H1 (cell line): ENCODE results near the gene LRIT2. TPM values are rescaled to one million over a fixed set of nuclear protein-coding genes. Genes with fewer than 3 reads are reported as not detected.

Source experiments
- CTCF ChIA-PET: fragments of 300-600 bp; sonication (Branson Sonifier 250); formaldehyde crosslinking; loops from one replicate; lab custom pipeline; 2021; ENCODE audit not compliant: partially characterized antibody; lab: Charles Lee
- POLR2A ChIA-PET: fragments of 300-600 bp; sonication (Branson Sonifier 250); formaldehyde crosslinking; loops from one replicate; lab custom pipeline; 2021; ENCODE audit warnings: inconsistent platforms; ENCODE audit not compliant: partially characterized antibody; lab: Charles Lee
- DNase-seq, 2 experiments: peaks; one replicate each; pipeline versions ENCODE4 v3.0.0 to v3.0.0-alpha.2; 2010 to 2022; ENCODE audit warnings: low spot score in 2 of 2, low read depth in 1 of 2, mixed read lengths in 1 of 2
- FAIRE-seq: peaks from 2 replicates; lab custom pipeline; 2011; peaks lifted over from hg19 to GRCh38; lab: Jason Lieb, UNC
- H2AFZ ChIP-seq: 2 replicates; pipeline ENCODE4 v1.8.1; 2012; ENCODE audit warnings: low read length, inconsistent platforms
- H2AK5ac ChIP-seq: 2 replicates; pipeline ENCODE4 v1.6.1; 2013; ENCODE audit warnings: low read depth, low read length
- H2BK120ac ChIP-seq: replicated peaks from 2 replicates; pipeline ENCODE3; 2013; ENCODE audit warnings: low read depth, low read length, inconsistent platforms
- H2BK12ac ChIP-seq: 2 replicates; pipeline ENCODE4 v1.6.1; 2013; ENCODE audit warnings: low read depth, low read length
- H2BK15ac ChIP-seq: 2 replicates; pipeline ENCODE4 v1.6.1; 2013; ENCODE audit warnings: low read length
- H2BK20ac ChIP-seq: 2 replicates; pipeline ENCODE4 v1.6.1; 2013; ENCODE audit warnings: low read length
- H2BK5ac ChIP-seq: 2 replicates; pipeline ENCODE4 v1.6.1; 2013; ENCODE audit warnings: low read depth, low read length
- H3K14ac ChIP-seq: 2 replicates; pipeline ENCODE4 v1.6.1; 2013; ENCODE audit warnings: inconsistent platforms; ENCODE audit not compliant: insufficient read length
- H3K18ac ChIP-seq: 2 replicates; pipeline ENCODE4 v1.6.1; 2013; ENCODE audit warnings: low read length; ENCODE audit errors: extremely low read depth
- H3K23ac ChIP-seq: 2 replicates; pipeline ENCODE4 v1.6.1; 2013; ENCODE audit warnings: inconsistent platforms; ENCODE audit not compliant: insufficient read length
- H3K23me2 ChIP-seq: 2 replicates; pipeline ENCODE4 v1.6.1; 2013; ENCODE audit warnings: low read depth, low read length
- H3K27ac ChIP-seq: 2 replicates; pipeline ENCODE4 v1.6.1; 2011; ENCODE audit warnings: low read depth, low read length, inconsistent platforms
- H3K27me3 ChIP-seq, 4 experiments: replicated peaks in 1 of 4; 1 replicate in 1 of 4; 2 replicates in 3 of 4; pipeline versions ENCODE4 v1.6.1 to v1.8.1; 2011 to 2013; ENCODE audit warnings: low read length in 3 of 4, mild to moderate bottlenecking in 3 of 4, inconsistent platforms in 2 of 4, mixed read lengths in 2 of 4, moderate library complexity in 1 of 4; ENCODE audit not compliant: control insufficient read depth in 3 of 4, insufficient read depth in 3 of 4; ENCODE audit errors: extremely low read depth in 1 of 4
- H3K36me3 ChIP-seq, 4 experiments: 2 replicates each; pipeline versions ENCODE4 v1.6.1 to v1.8.1; 2011 to 2013; ENCODE audit warnings: mild to moderate bottlenecking in 4 of 4, low read length in 3 of 4, moderate library complexity in 2 of 4, control low read depth in 1 of 4, inconsistent platforms in 1 of 4; ENCODE audit not compliant: insufficient read depth in 4 of 4, control insufficient read depth in 2 of 4
- H3K4ac ChIP-seq: replicated peaks from 2 replicates; pipeline ENCODE3; 2013; ENCODE audit warnings: low read length, low read depth, mixed read lengths, inconsistent platforms; ENCODE audit not compliant: insufficient read length
- H3K4me1 ChIP-seq, 4 experiments: replicated peaks in 1 of 4; 1 replicate in 1 of 4; 2 replicates in 3 of 4; pipeline versions ENCODE4 v1.6.1 to v1.8.1; 2011 to 2013; ENCODE audit warnings: low read length in 3 of 4, inconsistent platforms in 2 of 4, mixed read lengths in 1 of 4; ENCODE audit not compliant: insufficient read depth in 4 of 4, control insufficient read depth in 3 of 4
- H3K4me2 ChIP-seq, 2 experiments: 2 replicates each; pipeline versions ENCODE4 v1.6.1 to v1.8.1; 2011 to 2013; ENCODE audit warnings: low read depth in 2 of 2, low read length in 2 of 2, control low read depth in 1 of 2, inconsistent platforms in 1 of 2, mild to moderate bottlenecking in 1 of 2; ENCODE audit not compliant: insufficient read depth in 1 of 2
- H3K4me3 ChIP-seq, 4 experiments: fragments of 200-600, 300-600 bp in 1 of 4; sonication (generic), shearing (Covaris generic), sonication (Bioruptor Twin) in 1 of 4; 2 replicates each; pipeline versions ENCODE4 v1.5.1 to v1.8.1; 2011 to 2016; ENCODE audit warnings: low read length in 4 of 4, low read depth in 3 of 4, control low read depth in 2 of 4, inconsistent platforms in 2 of 4, mild to moderate bottlenecking in 2 of 4, mixed read lengths in 1 of 4, moderate library complexity in 1 of 4; ENCODE audit not compliant: insufficient read depth in 2 of 4; ENCODE audit errors: extremely low read depth in 1 of 4
- H3K56ac ChIP-seq: replicated peaks from 2 replicates; pipeline ENCODE3; 2013; ENCODE audit warnings: low read depth, mild to moderate bottlenecking, mixed read lengths, low read length, inconsistent platforms; ENCODE audit not compliant: insufficient read length
- H3K79me1 ChIP-seq: 2 replicates; pipeline ENCODE4 v1.6.1; 2013; ENCODE audit warnings: low read depth, low read length, control low read depth
- H3K79me2 ChIP-seq, 2 experiments: 2 replicates each; pipeline versions ENCODE4 v1.6.1 to v1.8.1; 2012 to 2013; ENCODE audit warnings: low read length in 2 of 2, mild to moderate bottlenecking in 2 of 2, inconsistent platforms in 1 of 2; ENCODE audit not compliant: insufficient read depth in 2 of 2, control insufficient read depth in 1 of 2
- H3K9ac ChIP-seq, 4 experiments: replicated peaks in 1 of 4; 1 replicate in 1 of 4; 2 replicates in 3 of 4; pipeline versions ENCODE4 v1.6.1 to v1.8.1; 2011 to 2013; ENCODE audit warnings: low read depth in 3 of 4, low read length in 3 of 4, control low read depth in 2 of 4, mild to moderate bottlenecking in 2 of 4, moderate library complexity in 2 of 4, inconsistent platforms in 1 of 4; ENCODE audit errors: extremely low read depth in 1 of 4
- H3K9me3 ChIP-seq, 2 experiments: 2 replicates each; pipeline versions ENCODE4 v1.6.1 to v1.8.1; 2012 to 2013; ENCODE audit warnings: mild to moderate bottlenecking in 2 of 2, moderate library complexity in 2 of 2, control low read depth in 1 of 2, inconsistent platforms in 1 of 2, low read depth in 1 of 2, low read length in 1 of 2, mixed read lengths in 1 of 2; ENCODE audit not compliant: insufficient read depth in 2 of 2
- H4K20me1 ChIP-seq, 2 experiments: replicated peaks in 1 of 2; 2 replicates each; pipeline versions ENCODE3 to v1.8.1; 2011 to 2013; ENCODE audit warnings: inconsistent platforms in 2 of 2, low read length in 2 of 2, mild to moderate bottlenecking in 1 of 2; ENCODE audit not compliant: insufficient read depth in 2 of 2, control insufficient read depth in 1 of 2
- H4K5ac ChIP-seq: 2 replicates; pipeline ENCODE4 v1.6.1; 2013; ENCODE audit warnings: low read length, low read depth, mixed read lengths, inconsistent platforms; ENCODE audit not compliant: insufficient read length
- H4K8ac ChIP-seq: 2 replicates; pipeline ENCODE4 v1.8.0; 2013; ENCODE audit warnings: mild to moderate bottlenecking, moderate library complexity, low read length, inconsistent platforms; ENCODE audit not compliant: insufficient read depth; ENCODE audit errors: extremely low read depth
- H4K91ac ChIP-seq: replicated peaks from 2 replicates; pipeline ENCODE3; 2013; ENCODE audit warnings: low read length, mixed read lengths, inconsistent platforms; ENCODE audit not compliant: insufficient read length
- BCL11A ChIP-seq, 2 experiments: IDR thresholded peaks; one replicate each; pipeline ENCODE4 v1.6.1; 2011; ENCODE audit warnings: low read depth in 2 of 2, low read length in 2 of 2, mild to moderate bottlenecking in 2 of 2
- BRCA1 ChIP-seq: IDR thresholded peaks from 2 replicates; pipeline ENCODE4 v1.6.1; 2012; ENCODE audit warnings: low read depth, low read length, improper control_type of control experiment
- MAFK ChIP-seq: IDR thresholded peaks from 2 replicates; pipeline ENCODE4 v1.6.1; 2012; ENCODE audit warnings: low read depth, mild to moderate bottlenecking, improper control_type of control experiment, low read length
- RBBP5 ChIP-seq: IDR thresholded peaks from 2 replicates; pipeline ENCODE4 v1.7.1; 2012; ENCODE audit warnings: low read depth, mild to moderate bottlenecking, inconsistent platforms, low read length, moderate library complexity, borderline replicate concordance
- SP2 ChIP-seq: IDR thresholded peaks from 2 replicates; pipeline ENCODE4 v1.6.1; 2012; ENCODE audit warnings: mild to moderate bottlenecking, low read length, inconsistent platforms
- TBP ChIP-seq: IDR thresholded peaks from 2 replicates; pipeline ENCODE4 v1.6.1; 2011; ENCODE audit warnings: low read depth, low read length, improper control_type of control experiment
- YY1 ChIP-seq: IDR thresholded peaks from 2 replicates; pipeline ENCODE4 v1.6.1; 2011; ENCODE audit warnings: low read depth, mild to moderate bottlenecking, low read length
- WGBS, 2 experiments: shearing (Covaris generic) in 1 of 2; methylation state at CpG; one replicate each; pipeline versions ENCODE4 v1.1.6 to v1.1.7; 2013 to 2015; ENCODE audit warnings: low lambda C conversion rate in 2 of 2, mixed read lengths in 2 of 2, inconsistent platforms in 1 of 2, low coverage in 1 of 2, missing lambda C conversion rate in 1 of 2; ENCODE audit not compliant: insufficient replicate concordance in 2 of 2, insufficient coverage in 1 of 2, insufficient read length in 1 of 2; ENCODE audit errors: extremely low coverage in 1 of 2, missing lambda C conversion rate in 1 of 2; 5-methylcytosine and 5-hydroxymethylcytosine counted together
- polyA plus RNA-seq, 7 experiments: library from polyadenylated mRNA; depleted of rRNA in 3 of 7; stranded (reverse) in 5 of 7; unstranded in 2 of 7; fragments of >200 nt in 5 of 7; fragments of 200-250 nt in 2 of 7; gene quantifications; 1 replicate in 5 of 7; 2 replicates in 1 of 7; 4 replicates in 1 of 7; pipeline versions ENCODE4 v1.2.1 to v1.2.3, GENCODE V29; 2011 to 2013; ENCODE audit warnings: missing spikeins in 2 of 7, mixed read lengths in 2 of 7
- total RNA-seq: library from RNA; stranded (reverse); fragmentation: NEBNext Ultra II Directional; extraction: Animal tissue kit (Norgen Biotek cat#: 25700); gene quantifications from 2 replicates; pipeline ENCODE4 v1.2.1, GENCODE V29; 2021
- TF ChIP-seq, protein P1 (sequence below): IDR thresholded peaks from 2 replicates; pipeline ENCODE4 v1.6.1; 2012; ENCODE audit warnings: inconsistent platforms

Gene LRIT2
- total and polyA plus RNA-seq, 2 of the 8 experiments (the other 6 are each of a cell fraction or from before 2014, with no cell fraction given), result not detected

DNA sequence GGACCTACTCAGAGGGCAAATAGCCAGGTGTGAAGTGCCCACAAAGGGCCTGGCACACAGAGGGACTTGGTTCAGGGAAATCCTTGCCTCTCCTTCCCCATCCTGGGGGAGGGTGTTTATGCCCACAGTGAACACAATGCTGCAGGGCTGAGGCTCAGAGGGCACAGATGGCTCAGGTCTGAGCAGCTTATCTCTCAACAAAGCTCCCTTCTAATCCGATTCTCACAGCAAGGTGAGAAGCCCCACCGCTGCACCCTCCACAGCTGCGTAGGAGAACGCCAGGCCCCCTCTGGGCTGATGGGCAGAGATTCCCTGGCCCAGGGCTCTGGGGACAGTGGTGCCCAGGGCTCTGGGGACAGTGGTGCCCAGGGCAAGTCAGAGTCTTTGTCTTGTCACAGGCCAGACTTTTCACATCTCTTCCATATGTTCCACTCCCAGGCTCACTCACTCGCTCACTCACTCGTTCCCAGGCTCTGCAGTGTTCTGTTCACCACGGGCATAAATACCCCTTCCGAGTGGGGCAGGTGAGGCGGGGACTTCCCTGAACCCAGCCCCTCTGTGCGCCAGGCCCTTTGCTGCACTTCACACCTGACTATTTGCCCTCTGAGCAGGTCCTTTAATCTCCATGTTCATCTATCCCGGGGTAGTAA is 39.7 kb downstream of the LRIT2 start:
- Histone ChIP-seq H3K4me2 (no peak overlapping the region), H2BK120ac (no peak overlapping the region), H3K36me3 (no peaks in the 10 kb centered on the region; a peak in 1 of 8 replicates), H4K5ac (no peak overlapping the region), H2AFZ (no peak overlapping the region), H3K4me1 (no peaks in the 10 kb centered on the region), H3K9ac (no peak overlapping the region), H3K23ac (no peak overlapping the region), H2BK15ac (no peak overlapping the region), H4K8ac (no peak overlapping the region), H3K56ac (no peak overlapping the region), H4K91ac (no peak overlapping the region), H2BK5ac (no peak overlapping the region), H3K18ac (no peak overlapping the region), H4K20me1 (peaks cover 0 to 8% of the 10 kb centered on the region in 2 experiments), H3K27ac (no peak overlapping the region), H3K79me2 (no peaks in the 10 kb centered on the region), H3K4ac (no peak overlapping the region), H3K23me2 (peaks cover 10% of the 10 kb centered on the region; the same call in 1 of the 2 replicates), H2BK12ac (no peak overlapping the region), H3K9me3 (peaks cover 0 to 4% of the 10 kb centered on the region in 2 experiments; a peak in 1 of 4 replicates), H3K14ac (no peak overlapping the region), H2AK5ac (no peak overlapping the region), H3K27me3 (0 out of 7 replicates have a peak, but pooled peaks cover 0 to 2% (median 0%) of the 10 kb centered on the region in 4 experiments), H3K79me1 (peaks cover 4% of the 10 kb centered on the region; the same call in 1 of the 2 replicates), H3K4me3 (no peak overlapping the region), H2BK20ac (no peak overlapping the region)
- FAIRE-seq, result no peak
- ChIA-PET CTCF (interaction anchor here (1.4 to 1.8 kb wide), 3 partner anchors 17 to 72 kb away, joined by 5 to 11 read pairs (median 6); no protein-coding TSS in a partner anchor), POLR2A (interaction anchor here (0.6 to 1.5 kb wide), 2 partner anchors 10 to 46 kb away, joined by 3 to 4 read pairs; partner anchors contain the start of gene GHITM)
- 84% methylated on average over 11 of the region's 11 CpGs; no CpG with 5 or more reads in 1 of the 2 experiments for WGBS, 2 experiments
- no peak for DNase-seq
- TF ChIP-seq BCL11A (IDR thresholded peaks at IDR 0.05; ENCODE audit: low read depth in 2 of 2, low read length in 2 of 2) (no peak), RBBP5 (no peak), BRCA1 (no peak), SP2 (no peak), YY1 (no peak), TBP (no peak), MAFK (no peak)
- TF ChIP-seq, protein P1, sequence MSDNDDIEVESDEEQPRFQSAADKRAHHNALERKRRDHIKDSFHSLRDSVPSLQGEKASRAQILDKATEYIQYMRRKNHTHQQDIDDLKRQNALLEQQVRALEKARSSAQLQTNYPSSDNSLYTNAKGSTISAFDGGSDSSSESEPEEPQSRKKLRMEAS, result no peak
